ENCODE measurements around the gene SYCP2L. TPM values are rescaled to one million over a fixed set of nuclear protein-coding genes. Genes with fewer than 3 reads are reported as not detected.

SYCP2L gene
- total and polyA plus RNA-seq, 10 of the 15 experiments (the other 5 are each of a cell fraction or from before 2014, with no cell fraction given) = 0.03 to 0.12 (median 0.04) TPM; not detected in 7

DNA sequence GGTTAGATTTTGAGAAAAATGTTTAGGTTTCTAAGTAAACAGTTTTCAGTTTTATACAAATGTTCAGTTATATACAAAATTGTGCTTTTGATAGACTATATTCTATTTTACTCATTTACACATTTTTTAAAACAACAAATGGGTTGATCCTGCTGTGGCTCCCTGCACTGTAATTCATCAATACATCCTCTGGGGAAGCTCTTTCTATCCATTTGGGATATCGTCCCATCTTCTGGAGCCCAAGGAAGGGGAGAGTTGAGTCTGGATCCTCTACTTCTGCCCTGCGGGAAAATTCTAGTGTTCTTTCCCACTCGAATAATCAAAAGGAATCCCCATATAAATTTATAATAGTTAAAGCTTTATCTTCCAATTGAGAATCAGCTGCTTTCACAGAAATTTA lies 75.0 kb downstream of the SYCP2L start (continued):
- TF ChIP-seq, protein P1, sequence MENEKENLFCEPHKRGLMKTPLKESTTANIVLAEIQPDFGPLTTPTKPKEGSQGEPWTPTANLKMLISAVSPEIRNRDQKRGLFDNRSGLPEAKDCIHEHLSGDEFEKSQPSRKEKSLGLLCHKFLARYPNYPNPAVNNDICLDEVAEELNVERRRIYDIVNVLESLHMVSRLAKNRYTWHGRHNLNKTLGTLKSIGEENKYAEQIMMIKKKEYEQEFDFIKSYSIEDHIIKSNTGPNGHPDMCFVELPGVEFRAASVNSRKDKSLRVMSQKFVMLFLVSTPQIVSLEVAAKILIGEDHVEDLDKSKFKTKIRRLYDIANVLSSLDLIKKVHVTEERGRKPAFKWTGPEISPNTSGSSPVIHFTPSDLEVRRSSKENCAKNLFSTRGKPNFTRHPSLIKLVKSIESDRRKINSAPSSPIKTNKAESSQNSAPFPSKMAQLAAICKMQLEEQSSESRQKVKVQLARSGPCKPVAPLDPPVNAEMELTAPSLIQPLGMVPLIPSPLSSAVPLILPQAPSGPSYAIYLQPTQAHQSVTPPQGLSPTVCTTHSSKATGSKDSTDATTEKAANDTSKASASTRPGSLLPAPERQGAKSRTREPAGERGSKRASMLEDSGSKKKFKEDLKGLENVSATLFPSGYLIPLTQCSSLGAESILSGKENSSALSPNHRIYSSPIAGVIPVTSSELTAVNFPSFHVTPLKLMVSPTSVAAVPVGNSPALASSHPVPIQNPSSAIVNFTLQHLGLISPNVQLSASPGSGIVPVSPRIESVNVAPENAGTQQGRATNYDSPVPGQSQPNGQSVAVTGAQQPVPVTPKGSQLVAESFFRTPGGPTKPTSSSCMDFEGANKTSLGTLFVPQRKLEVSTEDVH (IDR thresholded peaks at IDR 0.05; ENCODE audit: low read depth, partially characterized antibody) = no peak
- TF ChIP-seq ESRRA (IDR thresholded peaks at IDR 0.05; ENCODE audit: low read length) (no peak), NBN (IDR thresholded peaks at IDR 0.05) (no peak), GATAD2B (conservative IDR thresholded peaks at IDR 0.05; ENCODE audit: low read depth) (no peak), HDAC2 (IDR thresholded peaks at IDR 0.05) (no peak), SMAD5 (IDR thresholded peaks at IDR 0.05; ENCODE audit: low read depth) (no peak), ZZZ3 (IDR thresholded peaks at IDR 0.05; ENCODE audit: control insufficient read depth, insufficient read length, low read depth) (no peak)

DNA sequence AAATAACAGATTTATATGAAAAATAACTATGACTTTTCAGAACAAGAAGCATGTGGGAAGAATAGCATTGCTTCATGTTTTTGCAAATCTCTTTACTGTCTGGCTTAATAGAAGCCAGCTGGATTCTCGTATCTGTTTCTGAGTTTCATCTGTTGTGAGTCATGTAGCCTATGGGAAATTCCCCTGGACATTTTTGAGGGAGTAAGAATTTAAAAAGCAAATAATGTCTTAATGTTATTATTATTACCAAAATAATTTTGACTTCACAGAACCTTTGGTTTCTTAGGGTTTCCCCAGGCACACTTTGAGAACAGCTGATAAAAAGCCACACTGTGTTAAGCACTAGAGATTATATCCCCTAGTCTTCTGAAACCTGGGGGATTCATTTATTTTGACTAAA lies 75.8 kb downstream of the SYCP2L start:
- Histone ChIP-seq H3K4me2 (ENCODE audit: control insufficient read depth, insufficient read depth) (no peak overlapping the region), H3K9ac (ENCODE audit: control insufficient read depth, insufficient read depth, low read length) (no peak overlapping the region), H3K9me3 (replicated peaks; ENCODE audit: control insufficient read depth, insufficient read depth, low read length) (peaks cover 3% of the 10 kb centered on the region), H3K4me1 (ENCODE audit: control insufficient read depth, insufficient read depth, low read length) (peaks cover 4% of the 10 kb centered on the region), H3K4me3 (no peak overlapping the region), H3K27ac (ENCODE audit: control insufficient read depth, insufficient read depth) (no peak overlapping the region), H4K20me1 (ENCODE audit: control insufficient read depth, insufficient read depth) (no peaks in the 10 kb centered on the region), H3K79me2 (ENCODE audit: control insufficient read depth, insufficient read depth, low read length) (no peaks in the 10 kb centered on the region), H3K36me3 (ENCODE audit: control insufficient read depth in 2 of 2, insufficient read depth in 2 of 2, low read length in 1 of 2) (no peaks in the 10 kb centered on the region), H2AFZ (ENCODE audit: control insufficient read depth, low read depth, low read length) (no peak overlapping the region), H3K27me3 (replicated peaks in 1 of 2; ENCODE audit: control insufficient read depth in 2 of 2, insufficient read depth in 2 of 2, low read length in 1 of 2) (no peaks in the 10 kb centered on the region)
- in situ Hi-C loops (cut with MboI) (no loop called here), intact Hi-C loops (cut with micrococcal nuclease; ENCODE audit: unreplicated experiment) (no loop called here)
- RAD21 ChIA-PET (ENCODE audit: unreplicated experiment) = interaction anchor here (0.5 to 1.7 kb wide), 3 partner anchors 8 to 106 kb away, joined by 3 to 4 read pairs (median 3); no protein-coding TSS in a partner anchor
- POLR2A ChIA-PET = no interaction called here
- ATAC-seq (peak; percentile 77), DNase-seq (ENCODE audit: low read depth, low spot score) (no peak), FAIRE-seq (no peak)
- no TSS peak for BruUV-seq (replicated peaks)
- SMC1A ChIA-PET (ENCODE audit: uncharacterized antibody, unreplicated experiment) = interaction anchor here (0.8 to 1.6 kb wide), 4 partner anchors 8 to 422 kb away, joined by 3 to 5 read pairs (median 3); no protein-coding TSS in a partner anchor
- CTCF ChIA-PET = interaction anchor here (1.3 to 3.2 kb wide), 3 partner anchors 8 to 107 kb away, joined by 4 to 12 read pairs (median 6); no protein-coding TSS in a partner anchor
- WGBS (ENCODE audit: insufficient coverage, insufficient replicate concordance, low lambda C conversion rate, missing lambda C conversion rate) = 6% methylated on average over 1 of the region's 1 CpG
- TF ChIP-seq FOXM1 (IDR thresholded peaks at IDR 0.05; ENCODE audit: low read depth, low read length) = peak; percentile 36; the same call in 1 of the 2 replicates
- no peak for TF ChIP-seq IKZF2 (IDR thresholded peaks at IDR 0.05)
- TF ChIP-seq, protein P2, sequence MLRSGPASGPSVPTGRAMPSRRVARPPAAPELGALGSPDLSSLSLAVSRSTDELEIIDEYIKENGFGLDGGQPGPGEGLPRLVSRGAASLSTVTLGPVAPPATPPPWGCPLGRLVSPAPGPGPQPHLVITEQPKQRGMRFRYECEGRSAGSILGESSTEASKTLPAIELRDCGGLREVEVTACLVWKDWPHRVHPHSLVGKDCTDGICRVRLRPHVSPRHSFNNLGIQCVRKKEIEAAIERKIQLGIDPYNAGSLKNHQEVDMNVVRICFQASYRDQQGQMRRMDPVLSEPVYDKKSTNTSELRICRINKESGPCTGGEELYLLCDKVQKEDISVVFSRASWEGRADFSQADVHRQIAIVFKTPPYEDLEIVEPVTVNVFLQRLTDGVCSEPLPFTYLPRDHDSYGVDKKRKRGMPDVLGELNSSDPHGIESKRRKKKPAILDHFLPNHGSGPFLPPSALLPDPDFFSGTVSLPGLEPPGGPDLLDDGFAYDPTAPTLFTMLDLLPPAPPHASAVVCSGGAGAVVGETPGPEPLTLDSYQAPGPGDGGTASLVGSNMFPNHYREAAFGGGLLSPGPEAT (IDR thresholded peaks at IDR 0.05; ENCODE audit: low read depth) = 0 out of 2 replicates have a peak, but pooled peaks have one; percentile 32
- TF ChIP-seq, protein P3, sequence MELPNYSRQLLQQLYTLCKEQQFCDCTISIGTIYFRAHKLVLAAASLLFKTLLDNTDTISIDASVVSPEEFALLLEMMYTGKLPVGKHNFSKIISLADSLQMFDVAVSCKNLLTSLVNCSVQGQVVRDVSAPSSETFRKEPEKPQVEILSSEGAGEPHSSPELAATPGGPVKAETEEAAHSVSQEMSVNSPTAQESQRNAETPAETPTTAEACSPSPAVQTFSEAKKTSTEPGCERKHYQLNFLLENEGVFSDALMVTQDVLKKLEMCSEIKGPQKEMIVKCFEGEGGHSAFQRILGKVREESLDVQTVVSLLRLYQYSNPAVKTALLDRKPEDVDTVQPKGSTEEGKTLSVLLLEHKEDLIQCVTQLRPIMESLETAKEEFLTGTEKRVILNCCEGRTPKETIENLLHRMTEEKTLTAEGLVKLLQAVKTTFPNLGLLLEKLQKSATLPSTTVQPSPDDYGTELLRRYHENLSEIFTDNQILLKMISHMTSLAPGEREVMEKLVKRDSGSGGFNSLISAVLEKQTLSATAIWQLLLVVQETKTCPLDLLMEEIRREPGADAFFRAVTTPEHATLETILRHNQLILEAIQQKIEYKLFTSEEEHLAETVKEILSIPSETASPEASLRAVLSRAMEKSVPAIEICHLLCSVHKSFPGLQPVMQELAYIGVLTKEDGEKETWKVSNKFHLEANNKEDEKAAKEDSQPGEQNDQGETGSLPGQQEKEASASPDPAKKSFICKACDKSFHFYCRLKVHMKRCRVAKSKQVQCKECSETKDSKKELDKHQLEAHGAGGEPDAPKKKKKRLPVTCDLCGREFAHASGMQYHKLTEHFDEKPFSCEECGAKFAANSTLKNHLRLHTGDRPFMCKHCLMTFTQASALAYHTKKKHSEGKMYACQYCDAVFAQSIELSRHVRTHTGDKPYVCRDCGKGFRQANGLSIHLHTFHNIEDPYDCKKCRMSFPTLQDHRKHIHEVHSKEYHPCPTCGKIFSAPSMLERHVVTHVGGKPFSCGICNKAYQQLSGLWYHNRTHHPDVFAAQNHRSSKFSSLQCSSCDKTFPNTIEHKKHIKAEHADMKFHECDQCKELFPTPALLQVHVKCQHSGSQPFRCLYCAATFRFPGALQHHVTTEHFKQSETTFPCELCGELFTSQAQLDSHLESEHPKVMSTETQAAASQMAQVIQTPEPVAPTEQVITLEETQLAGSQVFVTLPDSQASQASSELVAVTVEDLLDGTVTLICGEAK (IDR thresholded peaks at IDR 0.05; ENCODE audit: borderline replicate concordance) = no peak
- TF ChIP-seq JUNB (IDR thresholded peaks at IDR 0.05) = peak; percentile 14; the same call in 1 of the 2 replicates
- TF ChIP-seq RUNX3 (IDR thresholded peaks at IDR 0.05; ENCODE audit: low read length) = peak; percentile 48; the same call in 1 of the 2 replicates

Measured in GM12878 (cell line).